ENCODE measurements around the gene HIVEP3. TPM values are rescaled to one million over a fixed set of nuclear protein-coding genes. Genes with fewer than 3 reads are reported as not detected.
"Not testable (repeated sequence)": the region's sequence is repeated elsewhere in the genome, so short reads cannot be mapped to it uniquely, and the experiment has no call there.

Gene HIVEP3
- total RNA-seq, 3 donors from 2014 or later, result 107 to 117 (median 114) TPM

DNA sequence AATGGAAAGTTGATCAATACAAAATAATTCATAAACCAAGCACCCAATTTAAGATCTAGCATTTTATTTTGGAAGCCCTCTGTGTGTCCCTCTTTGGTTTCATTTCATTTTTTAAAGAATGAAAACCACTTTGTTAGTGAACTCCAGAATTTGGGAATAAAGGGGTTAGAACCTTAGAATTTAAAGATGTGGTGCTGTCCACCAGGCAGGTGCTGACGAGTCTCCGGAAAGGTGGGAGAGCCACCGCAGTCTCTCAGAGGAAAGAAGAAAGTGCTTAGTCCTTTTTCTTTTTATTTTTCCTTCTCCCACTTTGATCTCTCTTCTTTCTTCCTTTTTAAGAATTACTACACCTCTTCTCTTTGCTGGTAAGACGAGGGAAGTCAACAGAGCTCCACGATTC is 20.5 kb upstream of the HIVEP3 start:
- Mint-ChIP-seq H3K4me1 (ENCODE audit: low read depth) (peaks cover 10% of the 10 kb centered on the region), H3K36me3 (ENCODE audit: insufficient read depth) (peaks cover 10% of the 10 kb centered on the region), H3K27me3 (ENCODE audit: low read depth) (no peaks in the 10 kb centered on the region), H3K9me3 (peaks cover 5% of the 10 kb centered on the region), H3K4me3 (no peak overlapping the region)
- DNase-seq (no peak), ATAC-seq (no peak)

DNA sequence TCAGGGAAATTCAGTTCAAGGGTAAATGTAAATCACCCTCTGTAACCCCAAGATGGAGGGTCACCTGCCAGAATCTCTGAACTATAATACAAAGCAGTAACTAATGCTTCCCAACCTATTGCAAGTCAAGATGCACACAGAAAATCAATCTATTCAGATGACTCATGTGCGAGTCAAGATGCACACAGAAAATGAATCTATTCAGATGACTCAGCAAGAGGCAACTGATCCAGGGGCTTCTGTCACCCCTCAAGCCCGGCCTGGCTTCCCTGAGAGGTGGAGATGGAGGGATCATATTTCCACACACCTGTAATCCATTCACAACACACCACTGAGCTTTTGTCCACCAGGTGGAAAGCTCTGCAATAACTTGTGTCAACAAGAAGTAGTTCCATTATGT is 17.4 kb upstream of the HIVEP3 start:
- peak; percentile 96 to 98 for ATAC-seq
- Mint-ChIP-seq H3K36me3 (ENCODE audit: insufficient read depth) (peaks cover 8% of the 10 kb centered on the region), H3K27me3 (ENCODE audit: low read depth) (peaks cover 4% of the 10 kb centered on the region), H3K9me3 (peaks cover 6% of the 10 kb centered on the region), H3K4me1 (ENCODE audit: low read depth) (peaks cover 15% of the 10 kb centered on the region), H3K4me3 (no peak overlapping the region)
- DNase-seq, result no peak

DNA sequence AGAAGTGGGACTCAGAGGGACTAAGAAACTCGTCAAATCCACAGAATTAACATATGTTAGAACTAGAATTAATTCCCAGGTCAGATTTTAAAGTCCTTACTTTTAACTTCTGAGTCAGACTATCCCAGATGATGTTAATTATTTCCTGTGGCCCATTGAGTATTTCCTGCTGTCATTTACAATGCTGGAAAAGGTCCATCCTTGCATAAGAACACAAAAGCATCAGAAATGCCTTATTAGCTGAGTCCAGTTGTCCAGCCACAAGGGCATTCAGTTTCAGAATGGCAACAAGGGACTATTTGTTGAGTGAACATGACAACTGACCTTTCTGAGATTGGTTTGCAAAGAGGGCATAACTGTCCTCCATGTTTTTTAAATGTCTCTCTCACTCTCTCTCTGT is 16.5 kb upstream of the HIVEP3 start:
- peaks cover 15% of the 10 kb centered on the region for H3K4me1 Mint-ChIP-seq (ENCODE audit: low read depth)
- H3K9me3 Mint-ChIP-seq, result peaks cover 6% of the 10 kb centered on the region
- H3K4me3 Mint-ChIP-seq, result no peak overlapping the region
- H3K36me3 Mint-ChIP-seq (ENCODE audit: insufficient read depth), result peaks cover 8% of the 10 kb centered on the region
- no peak for ATAC-seq
- no peak for DNase-seq
- H3K27me3 Mint-ChIP-seq (ENCODE audit: low read depth), result peaks cover 4% of the 10 kb centered on the region

DNA sequence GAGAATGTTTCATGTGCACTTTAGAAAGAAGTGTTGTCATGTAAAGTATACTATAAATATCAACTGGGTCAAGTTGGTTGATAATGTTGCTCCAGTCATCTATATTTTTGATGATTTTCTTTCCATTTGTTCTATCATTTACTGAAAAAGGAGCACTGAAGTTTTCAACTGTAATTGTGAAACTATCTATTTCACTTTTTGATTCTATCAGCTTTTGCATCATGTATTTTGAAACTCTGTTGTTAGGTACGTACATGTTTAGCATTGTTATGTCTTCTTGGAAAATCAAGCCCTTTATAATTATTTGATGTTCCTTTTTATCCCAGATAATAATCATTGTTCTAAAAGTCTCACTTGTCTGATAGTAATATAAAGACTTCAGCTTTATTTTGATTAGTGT is 14.4 kb upstream of the HIVEP3 start:
- no peak overlapping the region for H3K4me3 Mint-ChIP-seq
- peak in 1 of 2 donors; percentile 27 for ATAC-seq

DNA sequence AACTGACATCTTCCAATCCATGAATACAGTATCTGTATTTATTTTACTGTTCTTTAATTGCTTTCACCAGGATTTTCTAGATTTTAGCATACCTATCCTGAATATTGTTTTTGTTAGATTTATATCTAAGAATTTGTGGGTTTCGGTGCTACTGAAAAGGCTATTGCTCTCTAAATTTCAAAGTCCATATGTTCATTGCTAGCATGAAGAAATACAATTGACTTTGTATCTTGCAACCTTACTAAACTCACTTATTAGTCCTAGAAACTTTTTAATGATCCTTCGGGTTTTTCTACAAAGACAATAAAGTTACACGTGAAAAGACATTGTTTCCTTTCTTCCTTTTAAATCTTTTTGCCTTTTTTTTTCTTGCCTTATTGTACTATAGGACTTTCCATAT is 12.9 kb upstream of the HIVEP3 start:
- Mint-ChIP-seq H3K4me1 (ENCODE audit: low read depth) (peaks cover 15% of the 10 kb centered on the region), H3K27me3 (ENCODE audit: low read depth) (peaks cover 4% of the 10 kb centered on the region), H3K36me3 (ENCODE audit: insufficient read depth) (no peaks in the 10 kb centered on the region), H3K4me3 (no peak overlapping the region), H3K9me3 (peaks cover 6% of the 10 kb centered on the region)
- no peak for ATAC-seq
- no peak for DNase-seq

More for the DNA sequence above, 14.4 kb upstream of the HIVEP3 start:
- peaks cover 6% of the 10 kb centered on the region for H3K9me3 Mint-ChIP-seq
- peaks cover 4% of the 10 kb centered on the region for H3K36me3 Mint-ChIP-seq (ENCODE audit: insufficient read depth)
- DNase-seq, result no peak
- peaks cover 15% of the 10 kb centered on the region for H3K4me1 Mint-ChIP-seq (ENCODE audit: low read depth)
- H3K27me3 Mint-ChIP-seq (ENCODE audit: low read depth), result peaks cover 4% of the 10 kb centered on the region

DNA sequence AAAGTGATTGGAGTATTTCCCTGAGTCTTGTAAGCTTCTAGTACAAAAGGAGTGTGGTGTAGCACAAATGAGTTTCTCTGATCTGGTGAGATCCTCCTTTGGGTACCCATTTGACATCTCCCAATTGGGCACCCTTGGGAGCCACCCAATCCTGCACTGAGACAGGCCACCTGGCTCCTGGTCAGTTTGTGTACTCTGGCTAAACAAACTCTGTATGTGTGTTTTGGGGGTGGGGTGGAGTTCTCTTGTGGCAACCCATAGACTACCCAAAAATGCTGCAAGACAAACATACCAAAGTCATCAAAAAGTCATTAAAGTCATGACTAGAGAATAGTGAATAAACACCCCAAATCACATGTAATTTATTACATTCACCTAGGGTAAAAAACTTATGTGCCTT is 8.4 kb upstream of the HIVEP3 start:
- DNase-seq (no peak), ATAC-seq (no peak)
- Mint-ChIP-seq H3K36me3 (ENCODE audit: insufficient read depth) (no peaks in the 10 kb centered on the region), H3K27me3 (ENCODE audit: low read depth) (no peaks in the 10 kb centered on the region), H3K4me1 (ENCODE audit: low read depth) (no peaks in the 10 kb centered on the region), H3K9me3 (peaks cover 3% of the 10 kb centered on the region), H3K4me3 (no peak overlapping the region)

DNA sequence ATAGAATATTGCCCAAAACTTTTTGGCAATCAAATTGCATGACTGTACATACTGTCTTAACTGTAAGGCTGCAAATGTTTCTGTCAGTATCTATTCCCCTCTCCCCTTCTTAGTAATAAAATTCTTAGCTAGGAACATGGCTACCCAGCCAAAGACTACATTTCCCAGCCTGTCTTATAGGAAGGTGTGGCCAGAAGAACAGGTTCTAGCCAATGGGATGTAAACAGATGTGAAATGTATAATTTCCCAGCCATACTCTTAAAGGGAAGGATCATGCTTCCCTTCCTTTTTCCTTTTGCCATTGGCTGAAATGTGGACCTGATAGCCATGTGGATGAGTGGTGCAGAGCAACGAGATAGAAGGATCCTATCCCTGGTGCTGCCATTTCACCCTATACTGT is 7.0 kb upstream of the HIVEP3 start:
- H3K36me3 Mint-ChIP-seq (ENCODE audit: insufficient read depth), result no peaks in the 10 kb centered on the region
- DNase-seq, result no peak
- peaks cover 6% of the 10 kb centered on the region for H3K9me3 Mint-ChIP-seq
- H3K4me3 Mint-ChIP-seq, result no peak overlapping the region
- peak; percentile 43 to 51 for ATAC-seq
- no peaks in the 10 kb centered on the region for H3K27me3 Mint-ChIP-seq (ENCODE audit: low read depth)
- H3K4me1 Mint-ChIP-seq (ENCODE audit: low read depth), result peaks cover 3% of the 10 kb centered on the region

DNA sequence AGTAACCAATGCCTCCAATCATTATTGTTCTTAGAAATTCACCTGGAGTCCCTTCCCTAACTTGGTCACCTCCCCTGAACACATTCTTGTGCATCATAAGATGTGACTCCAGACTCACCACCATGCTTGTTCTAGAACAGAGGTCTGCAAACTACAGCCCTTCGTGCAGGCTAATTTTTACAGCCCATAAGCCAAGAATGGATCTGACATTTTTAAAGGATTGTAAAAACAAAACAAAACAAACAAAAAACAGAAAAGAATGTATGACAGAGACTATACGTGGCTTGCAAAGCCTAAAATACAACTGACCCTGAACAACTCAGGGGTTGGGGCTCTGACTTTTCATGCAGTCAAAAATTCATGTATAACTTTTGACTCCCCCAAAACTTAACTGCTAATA is 6.2 kb upstream of the HIVEP3 start:
- peaks cover 11% of the 10 kb centered on the region for H3K4me1 Mint-ChIP-seq (ENCODE audit: low read depth)
- DNase-seq, result no peak
- H3K9me3 Mint-ChIP-seq, result peaks cover 6% of the 10 kb centered on the region
- H3K36me3 Mint-ChIP-seq (ENCODE audit: insufficient read depth), result no peaks in the 10 kb centered on the region
- H3K27me3 Mint-ChIP-seq (ENCODE audit: low read depth), result no peaks in the 10 kb centered on the region
- ATAC-seq, result no peak
- no peak overlapping the region for H3K4me3 Mint-ChIP-seq

DNA sequence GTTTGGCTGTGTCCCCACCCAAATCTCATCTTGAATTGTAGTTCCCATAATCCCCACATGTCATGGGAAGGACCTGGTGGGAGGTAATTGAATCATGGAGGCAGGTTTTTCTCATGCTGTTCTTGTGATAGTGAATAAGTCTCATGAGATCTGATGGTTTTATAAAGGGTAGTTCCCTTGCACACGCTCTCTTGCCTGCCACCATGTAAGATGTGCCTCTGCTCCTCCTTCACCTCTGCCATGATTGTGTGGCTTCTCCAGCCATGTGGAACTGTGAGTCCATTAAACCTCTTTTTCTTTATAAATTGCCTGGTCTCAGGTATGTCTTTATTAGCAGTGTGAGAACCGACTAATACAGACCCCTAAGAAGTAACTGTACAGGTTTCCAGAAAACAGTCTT is 2.5 kb upstream of the HIVEP3 start:
- ATAC-seq; H3K9me3 Mint-ChIP-seq; H3K4me3 Mint-ChIP-seq; DNase-seq; H3K27me3 Mint-ChIP-seq (ENCODE audit: low read depth); H3K36me3 Mint-ChIP-seq (ENCODE audit: insufficient read depth): not testable (repeated sequence)
- H3K4me1 Mint-ChIP-seq (ENCODE audit: low read depth), result peaks cover 44% of the 10 kb centered on the region

DNA sequence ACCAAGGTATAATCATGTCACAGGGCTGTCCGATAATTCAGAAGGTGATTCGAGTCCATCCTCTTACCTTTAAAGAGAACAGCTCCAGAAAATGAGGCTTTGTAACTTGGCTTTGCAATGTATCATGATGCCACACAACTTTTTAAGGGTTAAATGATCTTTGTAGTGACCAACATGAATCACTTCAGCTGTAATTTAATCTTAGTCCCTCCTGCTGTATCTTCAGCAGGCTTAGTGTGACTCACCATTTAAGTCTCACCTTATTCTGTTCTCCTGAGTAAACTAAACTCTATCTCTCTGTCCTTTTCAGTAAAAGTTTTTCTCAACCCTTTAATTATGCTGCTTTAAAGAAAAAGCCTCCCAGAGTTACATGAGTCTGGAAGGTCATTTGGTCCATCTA is 1.9 kb upstream of the HIVEP3 start:
- Mint-ChIP-seq H3K9me3 (peaks cover 6% of the 10 kb centered on the region), H3K4me1 (ENCODE audit: low read depth) (peaks cover 50% of the 10 kb centered on the region), H3K27me3 (ENCODE audit: low read depth) (no peaks in the 10 kb centered on the region), H3K36me3 (ENCODE audit: insufficient read depth) (no peaks in the 10 kb centered on the region), H3K4me3 (peak overlapping the region; percentile 85)
- peak; percentile 25 to 34 for ATAC-seq
- no peak for DNase-seq

DNA sequence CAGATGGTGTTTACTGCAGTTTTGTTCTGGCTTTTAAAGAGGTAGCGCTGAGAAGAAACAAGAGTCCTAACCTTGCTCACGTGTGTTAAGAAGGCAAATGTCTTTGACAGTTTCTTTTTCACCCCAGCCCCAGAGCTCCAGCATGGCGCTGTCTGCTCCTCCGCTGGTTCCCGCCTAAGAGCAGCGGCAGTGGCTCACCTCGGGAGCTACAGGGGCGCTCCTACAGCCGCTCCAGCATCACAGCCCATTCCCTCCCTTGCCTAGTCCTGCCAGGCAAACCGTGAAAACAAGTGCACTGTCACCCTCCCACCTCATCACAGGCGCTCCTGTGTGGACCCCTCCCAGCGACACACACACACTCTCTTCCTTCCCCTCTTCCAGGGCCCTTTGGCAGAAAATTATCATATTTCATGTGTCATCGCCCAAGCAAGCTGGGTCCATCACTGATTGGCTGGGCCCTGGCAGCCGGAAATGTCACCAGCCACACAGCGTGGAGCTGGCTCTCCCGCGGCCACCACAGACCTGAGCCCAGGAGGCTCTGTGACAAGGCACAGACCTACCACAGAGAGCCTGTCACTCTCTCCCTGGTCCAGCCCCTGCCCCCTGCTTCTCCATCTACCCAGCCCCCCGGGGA is 1.2 kb upstream of the HIVEP3 start:
- peak overlapping the region; percentile 85 for H3K4me3 Mint-ChIP-seq
- DNase-seq, result peak; percentile 66
- H3K27me3 Mint-ChIP-seq (ENCODE audit: low read depth), result no peaks in the 10 kb centered on the region
- ATAC-seq, result peak; percentile 91 to 92
- H3K4me1 Mint-ChIP-seq (ENCODE audit: low read depth), result peaks cover 57% of the 10 kb centered on the region
- no peaks in the 10 kb centered on the region for H3K36me3 Mint-ChIP-seq (ENCODE audit: insufficient read depth)
- H3K9me3 Mint-ChIP-seq, result peaks cover 6% of the 10 kb centered on the region

DNA sequence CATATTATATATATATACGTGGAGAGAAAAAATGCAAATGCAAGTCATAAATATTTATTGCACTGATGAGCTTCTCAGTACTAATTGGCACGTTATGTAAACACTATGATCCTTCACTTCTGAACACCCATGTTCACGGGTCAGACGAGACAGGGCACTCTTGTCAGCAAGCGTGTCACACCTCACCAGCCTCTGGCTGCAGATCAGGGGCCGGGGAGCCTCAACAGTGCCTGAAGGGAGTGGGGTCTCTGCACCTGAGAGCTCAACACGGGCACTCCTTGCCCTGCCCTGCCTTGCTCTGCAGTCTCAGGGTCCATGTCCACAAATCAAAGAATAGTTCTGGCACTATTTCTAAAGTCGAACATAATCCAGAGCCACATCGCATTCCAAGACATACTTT is 409 bp upstream of the HIVEP3 start:
- Mint-ChIP-seq H3K36me3 (ENCODE audit: insufficient read depth) (no peaks in the 10 kb centered on the region), H3K4me3 (peak overlapping the region; percentile 85), H3K4me1 (ENCODE audit: low read depth) (peaks cover 64% of the 10 kb centered on the region), H3K27me3 (ENCODE audit: low read depth) (no peaks in the 10 kb centered on the region), H3K9me3 (peaks cover 6% of the 10 kb centered on the region)
- ATAC-seq (no peak), DNase-seq (no peak)

DNA sequence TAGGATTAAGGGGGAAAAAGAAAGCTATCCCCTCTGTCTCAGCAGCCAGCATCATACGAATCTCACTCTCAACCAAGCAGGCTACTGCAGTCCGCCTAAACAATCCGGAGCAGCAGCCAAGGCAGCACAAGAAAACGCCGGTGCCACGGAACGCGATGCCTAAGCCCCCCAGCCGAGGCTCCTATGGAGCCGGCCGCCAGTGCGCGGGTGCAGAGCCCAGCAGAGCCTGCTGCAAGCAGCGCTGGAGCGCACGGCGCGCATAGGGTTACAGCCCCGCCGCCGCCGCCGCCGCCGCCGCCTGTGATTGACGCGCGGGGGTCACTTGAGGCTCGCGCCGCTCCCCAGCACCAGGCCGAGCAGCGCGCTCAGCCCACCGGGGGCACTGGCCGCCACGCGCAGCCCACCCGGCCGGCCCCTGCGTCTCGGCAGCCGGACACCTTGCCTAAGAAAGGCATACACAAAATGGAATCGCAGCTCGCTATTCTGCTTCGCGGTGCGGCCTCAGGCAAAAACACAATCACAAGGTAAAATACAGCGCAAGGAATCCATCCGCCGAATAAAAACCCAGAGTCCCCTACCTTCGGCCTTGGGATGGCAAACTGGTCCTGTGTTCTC is 780 bp downstream of the HIVEP3 start:
- H3K9me3 Mint-ChIP-seq, result peaks cover 3% of the 10 kb centered on the region
- H3K27me3 Mint-ChIP-seq (ENCODE audit: low read depth), result no peaks in the 10 kb centered on the region
- H3K36me3 Mint-ChIP-seq (ENCODE audit: insufficient read depth), result no peaks in the 10 kb centered on the region
- DNase-seq (no peak), ATAC-seq (peak; percentile 36 to 42)
- H3K4me3 Mint-ChIP-seq, result peak overlapping the region; percentile 77
- H3K4me1 Mint-ChIP-seq (ENCODE audit: low read depth), result peaks cover 72% of the 10 kb centered on the region

DNA sequence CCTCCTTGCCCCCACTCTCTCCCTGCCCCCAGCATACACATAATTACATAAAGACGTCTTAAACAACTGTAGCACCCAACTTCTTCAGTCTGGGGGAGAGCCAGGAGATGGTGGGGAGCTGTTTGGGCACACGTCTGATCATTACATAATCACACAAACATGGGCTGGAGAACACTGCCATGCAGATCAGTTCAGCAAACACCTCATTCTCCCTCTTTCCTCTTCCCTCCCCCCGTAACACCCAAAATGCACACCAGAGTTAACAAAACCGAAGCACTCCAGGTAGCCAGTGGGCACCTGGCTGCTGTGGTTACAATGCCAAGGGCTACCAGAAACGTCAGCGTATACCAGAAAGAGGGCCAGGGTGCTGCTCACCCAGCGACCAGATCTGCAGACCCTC is 1.6 kb downstream of the HIVEP3 start:
- DNase-seq (no peak), ATAC-seq (no peak)
- Mint-ChIP-seq H3K27me3 (ENCODE audit: low read depth) (no peaks in the 10 kb centered on the region), H3K36me3 (ENCODE audit: insufficient read depth) (no peaks in the 10 kb centered on the region), H3K4me3 (peak overlapping the region; percentile 76), H3K9me3 (peaks cover 3% of the 10 kb centered on the region), H3K4me1 (ENCODE audit: low read depth) (peaks cover 79% of the 10 kb centered on the region)

DNA sequence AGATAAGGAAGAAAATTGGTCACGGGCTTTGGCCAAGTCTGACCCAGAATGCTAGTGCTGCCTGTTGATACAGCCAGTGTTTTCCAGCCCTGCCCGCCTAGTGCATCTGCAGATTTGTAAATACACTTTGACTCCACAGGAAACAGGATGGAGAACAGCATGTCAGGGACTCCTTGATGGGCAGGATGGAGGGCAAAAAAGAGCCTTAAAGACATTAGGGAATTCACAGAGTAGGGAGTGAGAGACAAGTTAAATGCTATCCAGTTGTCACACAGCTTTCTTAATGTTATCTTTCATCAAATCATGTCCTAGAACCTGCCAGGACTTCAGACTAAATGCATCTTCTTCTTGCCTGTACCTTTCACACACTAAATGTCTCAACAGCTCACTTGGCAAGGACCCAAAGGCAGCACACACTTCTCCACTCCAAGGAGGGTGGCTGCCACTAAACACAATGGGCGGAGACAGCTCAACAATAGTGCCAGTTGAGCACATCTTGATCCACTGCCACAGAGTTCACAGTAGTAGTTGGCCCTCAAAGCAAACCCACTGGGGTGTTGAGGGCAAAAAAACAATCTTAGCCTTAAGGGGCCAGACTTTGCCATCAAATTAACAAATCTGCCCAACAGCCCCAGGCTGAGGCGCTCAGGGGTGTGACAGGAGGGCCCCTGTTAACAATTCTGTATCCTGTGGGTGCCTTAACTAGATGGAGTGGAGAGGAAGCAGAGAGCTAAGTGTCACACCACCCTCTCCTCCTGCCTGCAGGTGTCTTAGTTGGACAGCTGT is 2.7 kb downstream of the HIVEP3 start:
- Mint-ChIP-seq H3K4me1 (ENCODE audit: low read depth) (peaks cover 82% of the 10 kb centered on the region), H3K9me3 (peaks cover 1% of the 10 kb centered on the region), H3K36me3 (ENCODE audit: insufficient read depth) (no peaks in the 10 kb centered on the region), H3K27me3 (ENCODE audit: low read depth) (no peaks in the 10 kb centered on the region), H3K4me3 (peak overlapping the region; percentile 76)
- no peak for ATAC-seq
- DNase-seq, result no peak

Data from activated T-cell treated with anti-CD3 and anti-CD28 coated beads, Interleukin-2, amount 50 U/mL, for 4 hours (primary cell).